Choroid plexus epithelial cell (primary cell): Measurements from ENCODE around the gene ZNF14.
"Not testable (repeated sequence)": the region's sequence is repeated elsewhere in the genome, so short reads cannot be mapped to it uniquely, and the experiment has no call there.

Source experiments
- DNase-seq: peaks from one replicate; pipeline ENCODE4 v3.0.0-alpha.2; 2010; ENCODE audit warnings: low read depth
- H3K4me3 ChIP-seq: 2 replicates; pipeline ENCODE4 v1.5.1; 2011; ENCODE audit warnings: low read depth, mild to moderate bottlenecking, control low read depth, low read length, moderate library complexity
- TF ChIP-seq, protein P1 (sequence below): conservative IDR thresholded peaks from 2 replicates; pipeline ENCODE4 v1.5.1; 2011; ENCODE audit warnings: low read depth, mild to moderate bottlenecking, control low read depth, inconsistent platforms, low read length, moderate library complexity

The ZNF14 gene

DNA sequence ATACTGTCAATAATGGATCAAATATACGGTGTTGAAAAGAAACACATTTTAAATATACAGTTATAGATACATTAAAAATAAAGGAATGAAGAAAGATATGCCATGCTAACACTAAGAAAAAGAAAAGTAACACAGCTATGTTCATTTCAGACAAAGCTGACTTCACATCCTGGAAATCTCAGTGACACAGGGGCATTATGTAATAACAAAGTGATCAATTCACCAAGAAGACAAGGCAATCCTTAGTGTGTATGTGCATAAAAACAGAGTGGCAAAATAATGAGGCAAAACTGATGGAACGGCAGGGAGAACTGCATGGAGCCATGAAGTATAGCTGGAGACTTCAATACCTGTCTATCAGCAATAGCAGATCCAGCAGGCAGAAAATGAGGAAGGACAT is 13.1 kb downstream of the ZNF14 start:
- H3K4me3 ChIP-seq: no peak overlapping the region
- DNase-seq: no peak
- TF ChIP-seq, protein P1, sequence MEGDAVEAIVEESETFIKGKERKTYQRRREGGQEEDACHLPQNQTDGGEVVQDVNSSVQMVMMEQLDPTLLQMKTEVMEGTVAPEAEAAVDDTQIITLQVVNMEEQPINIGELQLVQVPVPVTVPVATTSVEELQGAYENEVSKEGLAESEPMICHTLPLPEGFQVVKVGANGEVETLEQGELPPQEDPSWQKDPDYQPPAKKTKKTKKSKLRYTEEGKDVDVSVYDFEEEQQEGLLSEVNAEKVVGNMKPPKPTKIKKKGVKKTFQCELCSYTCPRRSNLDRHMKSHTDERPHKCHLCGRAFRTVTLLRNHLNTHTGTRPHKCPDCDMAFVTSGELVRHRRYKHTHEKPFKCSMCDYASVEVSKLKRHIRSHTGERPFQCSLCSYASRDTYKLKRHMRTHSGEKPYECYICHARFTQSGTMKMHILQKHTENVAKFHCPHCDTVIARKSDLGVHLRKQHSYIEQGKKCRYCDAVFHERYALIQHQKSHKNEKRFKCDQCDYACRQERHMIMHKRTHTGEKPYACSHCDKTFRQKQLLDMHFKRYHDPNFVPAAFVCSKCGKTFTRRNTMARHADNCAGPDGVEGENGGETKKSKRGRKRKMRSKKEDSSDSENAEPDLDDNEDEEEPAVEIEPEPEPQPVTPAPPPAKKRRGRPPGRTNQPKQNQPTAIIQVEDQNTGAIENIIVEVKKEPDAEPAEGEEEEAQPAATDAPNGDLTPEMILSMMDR: no peak

DNA sequence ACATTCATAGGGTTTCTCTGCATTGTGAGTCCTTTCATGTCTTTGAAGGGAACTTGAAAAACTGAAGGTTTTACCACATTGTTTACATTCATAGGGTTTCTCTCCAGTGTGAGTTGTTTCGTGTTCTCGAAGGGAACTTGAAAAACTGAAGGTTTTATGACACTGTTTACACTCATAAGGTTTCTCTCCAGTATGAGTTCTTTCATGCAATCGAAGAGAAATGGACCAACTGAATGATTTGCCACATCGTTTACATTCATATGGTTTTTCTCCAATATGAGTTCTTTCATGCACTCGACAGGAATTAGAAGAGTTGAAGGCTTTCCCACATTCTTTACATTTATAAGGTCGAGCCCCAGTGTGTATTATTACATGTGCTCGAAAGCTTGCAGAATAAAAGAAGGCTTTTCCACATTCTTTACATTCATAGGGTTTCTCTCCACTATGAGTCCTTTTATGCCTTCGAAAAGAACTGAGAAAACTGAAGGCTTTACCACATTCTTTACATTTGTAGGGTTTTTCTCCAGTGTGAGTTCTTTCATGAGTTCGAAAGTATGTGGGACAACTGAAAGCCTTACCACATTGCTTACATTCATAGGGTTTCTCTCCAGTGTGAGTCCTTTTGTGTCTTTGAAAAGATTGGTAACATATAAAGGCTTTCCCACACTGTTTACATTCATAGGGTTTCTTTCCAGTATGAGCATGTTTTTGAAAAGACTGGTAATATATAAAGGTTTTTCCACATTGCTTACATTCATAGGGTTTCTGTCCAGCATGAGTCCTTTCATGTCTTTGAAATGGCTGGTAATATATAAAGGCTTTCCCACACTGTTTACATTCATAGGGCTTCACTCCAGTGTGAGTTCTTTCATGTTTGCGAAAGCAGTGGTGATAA is 20.7 kb downstream of the ZNF14 start:
- TF ChIP-seq, protein P1: no peak
- no peak for DNase-seq
- H3K4me3 ChIP-seq: no peak overlapping the region

DNA sequence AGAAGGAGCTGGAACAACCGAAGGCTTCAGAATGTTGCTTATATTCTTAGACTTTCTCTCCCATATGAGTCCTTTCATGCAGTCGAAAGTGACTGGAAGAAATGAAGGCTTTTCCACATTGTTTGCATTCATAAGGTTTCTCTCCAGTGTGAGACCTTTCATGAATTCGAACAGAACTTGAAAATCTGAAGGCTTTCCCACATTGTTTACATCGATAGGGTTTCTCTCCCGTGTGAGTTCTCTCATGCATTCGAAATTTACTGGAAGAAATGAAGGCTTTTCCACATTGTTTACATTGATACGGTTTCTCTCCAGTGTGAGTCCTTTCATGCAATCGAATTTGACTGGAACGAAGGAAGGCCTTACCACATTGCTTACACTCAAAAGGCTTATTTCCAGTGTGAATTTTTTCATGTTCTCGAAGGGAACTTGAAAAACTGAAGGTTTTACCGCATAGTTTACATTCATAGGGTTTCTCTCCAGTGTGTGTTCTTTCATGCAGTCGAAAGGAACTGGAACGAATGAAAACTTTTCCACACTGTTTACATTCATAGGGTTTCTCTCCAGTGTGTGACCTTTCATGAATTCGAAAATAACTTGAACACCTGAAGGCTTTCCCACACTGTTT is 21.5 kb downstream of the ZNF14 start:
- DNase-seq: no peak
- TF ChIP-seq, protein P1: no peak
- no peak overlapping the region for H3K4me3 ChIP-seq

DNA sequence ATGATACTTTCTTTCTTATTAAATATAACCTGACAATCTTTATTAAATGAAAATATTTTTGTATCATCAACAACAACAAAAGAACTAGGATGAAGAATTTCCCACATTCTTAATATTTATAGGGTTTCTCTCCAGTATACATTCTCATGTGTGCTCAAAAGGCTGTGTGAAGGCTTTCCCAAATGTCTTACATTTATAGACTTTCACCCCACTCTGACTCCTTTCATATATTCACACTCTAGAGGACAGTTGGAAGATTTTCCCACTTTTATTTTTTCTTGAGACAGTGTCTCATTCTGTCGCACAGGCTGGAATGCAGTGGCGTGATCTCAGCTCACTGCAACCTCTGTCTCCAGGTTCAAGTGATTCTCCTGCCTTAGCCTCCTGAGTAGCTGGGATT is 22.4 kb downstream of the ZNF14 start:
- no peak for DNase-seq
- TF ChIP-seq, protein P1: no peak
- H3K4me3 ChIP-seq: no peak overlapping the region

DNA sequence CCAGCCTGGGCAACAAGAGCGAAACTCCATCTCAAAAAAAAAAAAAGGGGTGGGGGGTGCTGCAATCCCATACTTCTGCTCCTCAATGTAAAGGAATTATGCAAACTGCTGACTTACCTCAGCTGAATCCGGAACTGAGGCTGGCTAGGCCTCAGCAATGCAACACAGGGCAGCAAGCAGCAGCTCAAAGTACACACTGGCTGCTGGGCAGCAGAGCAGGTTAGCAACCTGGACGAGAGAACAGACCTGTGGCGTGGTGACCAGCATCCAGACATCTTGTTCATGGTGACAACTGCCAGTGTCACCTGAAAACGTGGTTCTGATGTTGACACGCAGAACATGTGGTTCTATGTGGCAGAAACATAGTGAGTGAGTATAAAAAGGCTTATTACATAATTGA is 28.1 kb downstream of the ZNF14 start:
- TF ChIP-seq, protein P1: no peak
- no peak overlapping the region for H3K4me3 ChIP-seq
- DNase-seq: no peak

DNA sequence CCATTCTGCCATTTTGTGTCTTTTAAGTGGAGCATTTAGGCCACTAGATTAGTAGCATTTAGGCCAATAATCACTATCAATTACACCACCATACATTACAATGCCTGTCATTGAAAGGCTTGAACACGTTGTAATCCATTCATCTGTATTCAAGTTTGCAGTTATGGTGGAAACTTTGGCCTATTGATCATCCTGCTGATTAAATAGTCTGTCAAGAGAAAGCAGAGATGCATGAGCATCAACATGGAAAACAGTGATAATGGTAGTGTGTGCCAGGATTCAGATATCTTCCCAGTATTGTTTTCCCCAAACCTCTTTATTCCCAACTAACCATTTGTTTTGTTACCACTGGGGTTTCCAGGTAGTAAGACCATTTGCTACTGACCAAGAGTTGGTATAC is 32.4 kb downstream of the ZNF14 start:
- not testable (repeated sequence) for H3K4me3 ChIP-seq, DNase-seq

DNA sequence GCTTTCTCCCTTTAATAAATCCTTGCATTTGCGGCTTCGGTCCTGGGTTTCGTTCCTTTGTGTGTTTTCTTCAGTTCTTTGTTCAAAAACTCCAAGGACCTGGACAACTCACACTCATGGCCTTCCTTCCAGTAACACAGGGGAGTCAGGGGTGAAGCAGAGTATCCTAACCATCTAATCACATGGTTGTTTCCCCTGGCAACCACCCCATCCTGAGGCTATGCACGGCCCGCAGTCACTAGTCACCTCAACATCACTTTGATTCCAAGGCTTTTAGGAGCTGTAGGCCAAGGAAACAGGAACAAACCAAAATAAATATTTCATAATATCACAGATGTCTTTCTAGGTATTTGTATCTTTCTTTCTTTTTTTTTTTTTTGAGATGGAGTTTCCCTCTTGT is 35.3 kb downstream of the ZNF14 start:
- DNase-seq: no peak
- no peak overlapping the region for H3K4me3 ChIP-seq
- TF ChIP-seq, protein P1: no peak
